SK-N-SH treated with all-trans-retinoic acid at 6 μM for 48 hours (cell line): ENCODE measurements around the gene APOH.

Source experiments
- ATAC-seq: fragments of 200-7000 bp; cut with Tn5 transposase; 3 replicates; pipeline ENCODE4 v1.9.1; 2020; ENCODE audit warnings: mild to moderate bottlenecking, moderate library complexity
- ARNTL ChIP-seq: fragments of 450-650 bp; formaldehyde crosslinking; IDR thresholded peaks from 2 replicates; pipeline ENCODE4 v1.5.0; 2020; ENCODE audit warnings: low read depth, mild to moderate bottlenecking, moderate library complexity, borderline replicate concordance
- BACH2 ChIP-seq: fragments of 250-450 bp; sonication (Bioruptor Pico); IDR thresholded peaks from 2 replicates; pipeline ENCODE4 v1.9.0; 2021; ENCODE audit warnings: mild to moderate bottlenecking, borderline replicate concordance
- CREB5 ChIP-seq: fragments of 250-450 bp; sonication (Bioruptor Pico); IDR thresholded peaks from 2 replicates; pipeline ENCODE4 v1.5.1; 2020; ENCODE audit warnings: low read depth, mild to moderate bottlenecking, moderate library complexity
- CSDC2 ChIP-seq: fragments of 250-450 bp; sonication (Bioruptor Pico); IDR thresholded peaks from 2 replicates; pipeline ENCODE4 v1.5.0; 2020; ENCODE audit warnings: mild to moderate bottlenecking, moderate library complexity
- CSRNP3 ChIP-seq: fragments of 250-450 bp; sonication (Bioruptor Pico); IDR thresholded peaks from 2 replicates; pipeline ENCODE4 v1.5.1; 2021; ENCODE audit warnings: mild to moderate bottlenecking, moderate library complexity
- ESRRG ChIP-seq: fragments of 250-450 bp; sonication (Bioruptor Pico); IDR thresholded peaks from 2 replicates; pipeline ENCODE4 v1.6.1; 2021; ENCODE audit warnings: mild to moderate bottlenecking
- GLIS3 ChIP-seq: fragments of 250-450 bp; sonication (Bioruptor Pico); IDR thresholded peaks from 2 replicates; pipeline ENCODE4 v1.5.0; 2020; ENCODE audit warnings: mild to moderate bottlenecking, moderate library complexity
- ISL1 ChIP-seq: fragments of 250-450 bp; sonication (Bioruptor Pico); IDR thresholded peaks from 2 replicates; pipeline ENCODE4 v2.1.2; 2022; ENCODE audit warnings: mild to moderate bottlenecking, moderate library complexity
- PATZ1 ChIP-seq: fragments of 250-450 bp; sonication (Bioruptor Pico); IDR thresholded peaks from 2 replicates; pipeline ENCODE4 v1.8.0; 2020; ENCODE audit warnings: mild to moderate bottlenecking, moderate library complexity, borderline replicate concordance
- POU6F1 ChIP-seq: fragments of 250-450 bp; sonication (Bioruptor Pico); IDR thresholded peaks from 2 replicates; pipeline ENCODE4 v1.8.0; 2021; ENCODE audit warnings: low read depth, mild to moderate bottlenecking, moderate library complexity, borderline replicate concordance
- PPARA ChIP-seq: fragments of 250-450 bp; sonication (Bioruptor Pico); IDR thresholded peaks from 2 replicates; pipeline ENCODE4 v1.5.0; 2020; ENCODE audit warnings: mild to moderate bottlenecking, borderline replicate concordance
- RARB ChIP-seq: fragments of 250-450 bp; sonication (Bioruptor Pico); IDR thresholded peaks from 2 replicates; pipeline ENCODE4 v1.8.0; 2021; ENCODE audit warnings: mild to moderate bottlenecking, moderate library complexity
- SNAI2 ChIP-seq: fragments of 250-450 bp; sonication (Bioruptor Pico); IDR thresholded peaks from 2 replicates; pipeline ENCODE4 v1.5.0; 2020; ENCODE audit warnings: mild to moderate bottlenecking, moderate library complexity
- TCF4 ChIP-seq: fragments of 250-450 bp; sonication (Bioruptor Pico); IDR thresholded peaks from 2 replicates; pipeline ENCODE4 v1.8.0; 2021; ENCODE audit warnings: mild to moderate bottlenecking, moderate library complexity, borderline replicate concordance
- ZC3H10 ChIP-seq: fragments of 250-450 bp; sonication (Bioruptor Pico); IDR thresholded peaks from 2 replicates; pipeline ENCODE4 v1.5.1; 2021; ENCODE audit warnings: mild to moderate bottlenecking, moderate library complexity
- ZFP3 ChIP-seq: fragments of 250-450 bp; sonication (Bioruptor Pico); IDR thresholded peaks from 2 replicates; pipeline ENCODE4 v1.5.0; 2020; ENCODE audit warnings: mild to moderate bottlenecking, moderate library complexity
- ZFP30 ChIP-seq: fragments of 450-650 bp; formaldehyde crosslinking; IDR thresholded peaks from 2 replicates; pipeline ENCODE4 v1.5.0; 2022; ENCODE audit warnings: mild to moderate bottlenecking, moderate library complexity
- ZNF565 ChIP-seq: fragments of 450-650 bp; formaldehyde crosslinking; conservative IDR thresholded peaks from 2 replicates; pipeline ENCODE4 v1.5.0; 2020; ENCODE audit warnings: low read depth, mild to moderate bottlenecking, moderate library complexity
- ZNF8 ChIP-seq: fragments of 450-650 bp; formaldehyde crosslinking; IDR thresholded peaks from 2 replicates; pipeline ENCODE4 v1.5.0; 2020; ENCODE audit warnings: mild to moderate bottlenecking, moderate library complexity
- TF ChIP-seq, protein P1 (sequence below): fragments of 250-450 bp; sonication (Bioruptor Pico); IDR thresholded peaks from 2 replicates; pipeline ENCODE4 v1.5.0; 2020; ENCODE audit warnings: mild to moderate bottlenecking, moderate library complexity

APOH gene

DNA sequence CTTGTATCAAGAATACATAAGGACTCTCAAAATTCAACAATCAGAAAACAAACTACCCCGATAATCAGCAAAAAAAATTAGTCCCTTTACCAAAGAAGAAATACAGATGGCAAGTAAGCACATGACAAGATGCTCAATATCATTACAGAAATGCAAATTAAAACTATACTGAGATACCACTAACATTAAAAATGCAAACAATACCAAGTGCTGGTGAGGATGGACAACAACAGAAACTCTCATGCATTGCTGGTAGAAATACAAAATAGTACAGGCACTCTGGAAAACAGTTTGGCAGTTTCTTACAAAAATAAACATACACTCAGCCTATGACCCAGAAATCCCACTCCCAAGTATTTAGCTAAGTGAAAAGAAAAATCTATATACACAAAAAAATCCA is 44.8 kb downstream of the APOH start:
- no peak for ATAC-seq
- TF ChIP-seq ESRRG (CRISPR knock-in tag) (no peak), BACH2 (no peak), ISL1 (CRISPR knock-in tag) (no peak), GLIS3 (CRISPR knock-in tag) (no peak), POU6F1 (CRISPR knock-in tag) (no peak), PPARA (CRISPR knock-in tag) (no peak), RARB (CRISPR knock-in tag) (no peak), PATZ1 (no peak), CREB5 (CRISPR knock-in tag) (no peak), TCF4 (CRISPR knock-in tag) (no peak), ZFP3 (no peak), SNAI2 (CRISPR knock-in tag) (no peak), CSRNP3 (CRISPR knock-in tag) (no peak), ARNTL (CRISPR knock-in tag) (no peak), ZNF565 (CRISPR knock-in tag) (no peak), ZC3H10 (CRISPR knock-in tag) (no peak), ZNF8 (CRISPR knock-in tag) (no peak), ZFP30 (CRISPR knock-in tag) (no peak)
- TF ChIP-seq, protein P1, sequence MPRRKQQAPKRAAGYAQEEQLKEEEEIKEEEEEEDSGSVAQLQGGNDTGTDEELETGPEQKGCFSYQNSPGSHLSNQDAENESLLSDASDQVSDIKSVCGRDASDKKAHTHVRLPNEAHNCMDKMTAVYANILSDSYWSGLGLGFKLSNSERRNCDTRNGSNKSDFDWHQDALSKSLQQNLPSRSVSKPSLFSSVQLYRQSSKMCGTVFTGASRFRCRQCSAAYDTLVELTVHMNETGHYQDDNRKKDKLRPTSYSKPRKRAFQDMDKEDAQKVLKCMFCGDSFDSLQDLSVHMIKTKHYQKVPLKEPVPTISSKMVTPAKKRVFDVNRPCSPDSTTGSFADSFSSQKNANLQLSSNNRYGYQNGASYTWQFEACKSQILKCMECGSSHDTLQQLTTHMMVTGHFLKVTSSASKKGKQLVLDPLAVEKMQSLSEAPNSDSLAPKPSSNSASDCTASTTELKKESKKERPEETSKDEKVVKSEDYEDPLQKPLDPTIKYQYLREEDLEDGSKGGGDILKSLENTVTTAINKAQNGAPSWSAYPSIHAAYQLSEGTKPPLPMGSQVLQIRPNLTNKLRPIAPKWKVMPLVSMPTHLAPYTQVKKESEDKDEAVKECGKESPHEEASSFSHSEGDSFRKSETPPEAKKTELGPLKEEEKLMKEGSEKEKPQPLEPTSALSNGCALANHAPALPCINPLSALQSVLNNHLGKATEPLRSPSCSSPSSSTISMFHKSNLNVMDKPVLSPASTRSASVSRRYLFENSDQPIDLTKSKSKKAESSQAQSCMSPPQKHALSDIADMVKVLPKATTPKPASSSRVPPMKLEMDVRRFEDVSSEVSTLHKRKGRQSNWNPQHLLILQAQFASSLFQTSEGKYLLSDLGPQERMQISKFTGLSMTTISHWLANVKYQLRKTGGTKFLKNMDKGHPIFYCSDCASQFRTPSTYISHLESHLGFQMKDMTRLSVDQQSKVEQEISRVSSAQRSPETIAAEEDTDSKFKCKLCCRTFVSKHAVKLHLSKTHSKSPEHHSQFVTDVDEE (CRISPR knock-in tag): no peak

GRCh38 chr17:66183529-66183928 is 45.7 kb downstream of the APOH start:
- ATAC-seq: no peak
- TF ChIP-seq POU6F1 (CRISPR knock-in tag) (no peak), CSRNP3 (CRISPR knock-in tag) (no peak), CREB5 (CRISPR knock-in tag) (no peak), ARNTL (CRISPR knock-in tag) (no peak), CSDC2 (CRISPR knock-in tag) (no peak), ZNF565 (CRISPR knock-in tag) (no peak)
